A673 (cell line): Measurements from ENCODE around the gene PNPLA3. TPM values are rescaled to one million over a fixed set of nuclear protein-coding genes. Genes with fewer than 3 reads are reported as not detected.

Experiments
- BruUV-seq: library from RNA; stranded (reverse); fragments of 400-500 nt; replicated peaks from 2 replicates; lab custom pipeline; 2021; lab: Mats Ljungman, UMichigan
- CTCF ChIA-PET: fragments of 300-600 bp; sonication (Branson Sonifier 250); formaldehyde crosslinking; loops from one replicate; lab custom pipeline; 2022; ENCODE audit warnings: antibody characterized with exemption; lab: Charles Lee
- POLR2A ChIA-PET: fragments of 300-600 bp; sonication (Branson Sonifier 250); formaldehyde crosslinking; loops from one replicate; lab custom pipeline; 2022; ENCODE audit warnings: antibody characterized with exemption; ENCODE audit not compliant: low non-redundant PET; lab: Charles Lee
- DNase-seq: peaks from one replicate; pipeline ENCODE4 v3.0.0-alpha.2; 2015; ENCODE audit warnings: low spot score
- H3K27ac ChIP-seq: fragments of 200-600 bp; sonication (generic); 2 replicates; pipeline ENCODE4 v1.5.1; 2016; ENCODE audit warnings: mixed run types, low read depth, mild to moderate bottlenecking, mixed read lengths, antibody characterized with exemption, low read length; ENCODE audit not compliant: poor library complexity, severe bottlenecking
- H3K27me3 ChIP-seq: fragments of 200-600 bp; sonication (generic); replicated peaks from 2 replicates; pipeline ENCODE4 v1.6.1; 2017; ENCODE audit warnings: mixed run types, low read depth, mild to moderate bottlenecking, mixed read lengths, antibody characterized with exemption, low read length; ENCODE audit not compliant: insufficient read depth, poor library complexity
- H3K36me3 ChIP-seq: fragments of 200-600 bp; sonication (generic); 2 replicates; pipeline ENCODE4 v1.6.1; 2016; ENCODE audit warnings: mixed run types, mild to moderate bottlenecking, mixed read lengths, antibody characterized with exemption, low read length; ENCODE audit not compliant: insufficient read depth, poor library complexity, severe bottlenecking
- H3K4me1 ChIP-seq: fragments of 200-600 bp; sonication (generic); 2 replicates; pipeline ENCODE4 v1.6.1; 2017; ENCODE audit warnings: mixed run types, mild to moderate bottlenecking, mixed read lengths, antibody characterized with exemption, low read length; ENCODE audit not compliant: insufficient read depth, poor library complexity, severe bottlenecking
- H3K4me3 ChIP-seq: fragments of 200-600 bp; sonication (generic); 2 replicates; pipeline ENCODE4 v1.5.1; 2016; ENCODE audit warnings: low read depth, mixed run types, mild to moderate bottlenecking, mixed read lengths, low read length; ENCODE audit not compliant: poor library complexity, severe bottlenecking
- H3K9me3 ChIP-seq: fragments of 200-600 bp; sonication (generic); 2 replicates; pipeline ENCODE4 v1.6.1; 2016; ENCODE audit warnings: mixed run types, low read depth, mild to moderate bottlenecking, mixed read lengths, antibody characterized with exemption, low read length; ENCODE audit not compliant: poor library complexity, severe bottlenecking
- EZH2 ChIP-seq: fragments of 200-600 bp; sonication (generic); IDR thresholded peaks from 2 replicates; pipeline ENCODE4 v1.6.1; 2017; ENCODE audit warnings: borderline replicate concordance, low read depth, mild to moderate bottlenecking, mixed read lengths, antibody characterized with exemption, low read length; ENCODE audit not compliant: poor library complexity, severe bottlenecking
- intact Hi-C: fragments of 100-400 bp; cut with micrococcal nuclease; formaldehyde crosslinking; loops from one replicate; pipeline ENCODE4 v1.10.0; 2022; ENCODE audit not compliant: unreplicated experiment
- total RNA-seq: library from RNA; stranded (reverse); gene quantifications from 2 replicates; pipeline ENCODE4 v1.2.3, GENCODE V29; 2021
- TF ChIP-seq, protein P1 (sequence below): fragments of 300-800, 200-600 bp; sonication (generic); conservative IDR thresholded peaks from 2 replicates; pipeline ENCODE4 v1.5.1; 2017; ENCODE audit warnings: low read depth, mild to moderate bottlenecking, antibody characterized with exemption, low read length, moderate library complexity, mixed read lengths

The PNPLA3 gene
- total RNA-seq, 1 experiment from 2014 or later: 11.8 TPM

DNA sequence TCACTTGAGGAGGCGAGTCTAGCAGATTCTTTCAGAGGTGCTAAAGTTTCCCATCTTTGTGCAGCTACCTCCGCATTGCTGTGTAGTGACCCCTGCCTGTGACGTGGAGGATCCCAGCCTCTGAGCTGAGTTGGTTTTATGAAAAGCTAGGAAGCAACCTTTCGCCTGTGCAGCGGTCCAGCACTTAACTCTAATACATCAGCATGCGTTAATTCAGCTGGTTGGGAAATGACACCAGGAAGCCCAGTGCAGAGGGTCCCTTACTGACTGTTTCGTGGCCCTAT is 22.7 kb downstream of the PNPLA3 start:
- TF ChIP-seq EZH2: no peak
- TF ChIP-seq, protein P1, sequence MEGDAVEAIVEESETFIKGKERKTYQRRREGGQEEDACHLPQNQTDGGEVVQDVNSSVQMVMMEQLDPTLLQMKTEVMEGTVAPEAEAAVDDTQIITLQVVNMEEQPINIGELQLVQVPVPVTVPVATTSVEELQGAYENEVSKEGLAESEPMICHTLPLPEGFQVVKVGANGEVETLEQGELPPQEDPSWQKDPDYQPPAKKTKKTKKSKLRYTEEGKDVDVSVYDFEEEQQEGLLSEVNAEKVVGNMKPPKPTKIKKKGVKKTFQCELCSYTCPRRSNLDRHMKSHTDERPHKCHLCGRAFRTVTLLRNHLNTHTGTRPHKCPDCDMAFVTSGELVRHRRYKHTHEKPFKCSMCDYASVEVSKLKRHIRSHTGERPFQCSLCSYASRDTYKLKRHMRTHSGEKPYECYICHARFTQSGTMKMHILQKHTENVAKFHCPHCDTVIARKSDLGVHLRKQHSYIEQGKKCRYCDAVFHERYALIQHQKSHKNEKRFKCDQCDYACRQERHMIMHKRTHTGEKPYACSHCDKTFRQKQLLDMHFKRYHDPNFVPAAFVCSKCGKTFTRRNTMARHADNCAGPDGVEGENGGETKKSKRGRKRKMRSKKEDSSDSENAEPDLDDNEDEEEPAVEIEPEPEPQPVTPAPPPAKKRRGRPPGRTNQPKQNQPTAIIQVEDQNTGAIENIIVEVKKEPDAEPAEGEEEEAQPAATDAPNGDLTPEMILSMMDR: no peak
- BruUV-seq: no TSS peak
- no peak overlapping the region for H3K27ac ChIP-seq
- ChIA-PET CTCF (interaction anchor here (0.5 to 2.7 kb wide), 9 partner anchors 9 to 699 kb away, joined by 3 to 27 read pairs (median 4); partner anchors contain the start of gene SAMM50), POLR2A (no interaction called here)
- no peaks in the 10 kb centered on the region for H3K9me3 ChIP-seq
- DNase-seq: peak; percentile 30
- intact Hi-C loops: loop anchor here (5.0 kb wide), 1 partner anchor 64 kb away; no protein-coding TSS in a partner anchor
- H3K27me3 ChIP-seq: no peaks in the 10 kb centered on the region
- H3K36me3 ChIP-seq: peaks cover 14% of the 10 kb centered on the region
- no peak overlapping the region for H3K4me3 ChIP-seq
- H3K4me1 ChIP-seq: peaks cover 8% of the 10 kb centered on the region

DNA sequence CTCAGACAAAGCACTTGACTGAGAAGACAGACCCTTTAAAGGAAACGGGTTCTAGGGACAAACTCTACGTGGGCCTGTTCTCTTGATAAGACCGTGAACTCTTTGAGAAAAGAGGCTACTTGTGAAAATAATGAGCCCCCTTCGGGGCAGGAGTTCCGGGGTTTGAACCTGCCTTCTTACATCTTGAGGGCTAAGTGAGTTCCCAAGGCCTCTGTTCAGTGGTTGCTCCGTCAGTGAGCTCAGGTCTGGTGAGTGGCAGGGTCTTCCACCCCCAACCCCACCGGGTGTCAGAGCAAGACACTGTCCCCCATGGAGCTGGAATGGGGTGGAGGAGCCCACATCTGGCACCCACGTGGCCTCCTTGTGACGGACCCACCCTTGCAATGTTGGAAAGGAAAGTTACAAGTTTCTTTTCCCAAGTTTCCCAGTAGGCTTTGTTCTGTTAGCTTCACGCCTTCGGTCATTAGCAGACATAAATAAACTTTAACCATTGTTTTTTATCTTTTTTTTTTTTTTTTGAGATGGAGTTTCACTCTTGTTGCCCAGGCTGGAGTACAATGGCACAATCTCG is 25.3 kb downstream of the PNPLA3 start:
- no peak overlapping the region for H3K4me3 ChIP-seq
- BruUV-seq: no TSS peak
- intact Hi-C loops: loop anchor here (5.0 kb wide), 1 partner anchor 67 kb away; no protein-coding TSS in a partner anchor
- no peaks in the 10 kb centered on the region for H3K27me3 ChIP-seq
- no peak for TF ChIP-seq EZH2
- TF ChIP-seq, protein P1: no peak
- H3K4me1 ChIP-seq: peaks cover 10% of the 10 kb centered on the region
- no peak for DNase-seq
- no peaks in the 10 kb centered on the region for H3K9me3 ChIP-seq
- no peak overlapping the region for H3K27ac ChIP-seq
- POLR2A ChIA-PET: no interaction called here
- H3K36me3 ChIP-seq: no peaks in the 10 kb centered on the region
- CTCF ChIA-PET: no interaction called here

DNA sequence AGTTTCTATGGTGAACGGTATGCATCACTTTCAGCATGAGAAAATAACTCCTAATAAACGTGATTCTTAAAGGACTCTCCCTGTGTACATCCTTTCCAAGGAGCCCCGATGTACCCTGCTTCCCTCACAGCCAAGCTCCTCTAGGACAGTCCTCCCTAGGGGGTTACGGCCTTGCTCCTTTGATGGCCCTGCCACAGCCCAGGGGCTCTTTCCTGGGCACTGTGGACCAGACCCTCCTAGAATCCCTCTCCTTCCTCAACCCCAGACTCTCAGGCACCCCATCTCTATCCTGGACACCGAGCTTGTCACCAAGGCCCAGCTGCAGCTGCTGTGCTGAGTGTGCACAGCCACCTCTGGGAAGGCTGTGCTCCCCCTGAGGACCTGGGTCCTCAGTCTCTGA is 27.8 kb downstream of the PNPLA3 start:
- no peak for TF ChIP-seq EZH2
- TF ChIP-seq, protein P1: no peak
- no peaks in the 10 kb centered on the region for H3K27me3 ChIP-seq
- no peak overlapping the region for H3K27ac ChIP-seq
- peaks cover 5% of the 10 kb centered on the region for H3K4me1 ChIP-seq
- ChIA-PET CTCF (no interaction called here), POLR2A (no interaction called here)
- no peak for DNase-seq
- no peak overlapping the region for H3K4me3 ChIP-seq
- H3K9me3 ChIP-seq: no peaks in the 10 kb centered on the region
- no peaks in the 10 kb centered on the region for H3K36me3 ChIP-seq
- intact Hi-C loops: no loop called here
- no TSS peak for BruUV-seq
